ENCODE measurements around the gene TRAPPC12. TPM values are rescaled to one million over a fixed set of nuclear protein-coding genes. Genes with fewer than 3 reads are reported as not detected.

Gene TRAPPC12
- total RNA-seq, 4 donors from 2014 or later = 90.2 to 248 (median 157) TPM

GRCh38 chr2:3387011-3387410 lies 7.5 kb downstream of the TRAPPC12 start:
- no peak for TF ChIP-seq CTCF (IDR thresholded peaks at IDR 0.05)
- no peak for TF ChIP-seq EP300 (IDR thresholded peaks at IDR 0.05)
- no peak for TF ChIP-seq POLR2AphosphoS5 (IDR thresholded peaks at IDR 0.05)
- no peak for TF ChIP-seq POLR2A (IDR thresholded peaks at IDR 0.05)
- H3K36me3 ChIP-seq = peaks cover 52% of the 10 kb centered on the region

GRCh38 chr2:3387644-3388411 lies 8.3 kb downstream of the TRAPPC12 start:
- Histone ChIP-seq H3K4me3 (no peak overlapping the region), H3K27me3 (no peaks in the 10 kb centered on the region), H3K9me3 (no peaks in the 10 kb centered on the region), H3K27ac (no peak overlapping the region), H3K4me1 (no peaks in the 10 kb centered on the region), H3K36me3 (peaks cover 48% of the 10 kb centered on the region)
- 87% methylated on average over 89 of the region's 89 CpGs for WGBS
- TF ChIP-seq POLR2A (IDR thresholded peaks at IDR 0.05) (no peak), CTCF (IDR thresholded peaks at IDR 0.05) (no peak), EP300 (IDR thresholded peaks at IDR 0.05) (no peak), POLR2AphosphoS5 (IDR thresholded peaks at IDR 0.05) (no peak)
- DNase-seq (ENCODE audit: low spot score in 2 of 2) = no peak

More at GRCh38 chr2:3387011-3387410, 7.5 kb downstream of the TRAPPC12 start:
- Histone ChIP-seq H3K27me3 (no peaks in the 10 kb centered on the region), H3K9me3 (no peaks in the 10 kb centered on the region), H3K27ac (no peak overlapping the region), H3K4me1 (no peaks in the 10 kb centered on the region), H3K4me3 (no peak overlapping the region)
- 94% methylated on average over 5 of the region's 5 CpGs for WGBS
- no peak for DNase-seq (ENCODE audit: low spot score in 2 of 2)

GRCh38 chr2:3388412-3388738 lies 8.9 kb downstream of the TRAPPC12 start:
- Histone ChIP-seq H3K27ac (no peak overlapping the region), H3K27me3 (no peaks in the 10 kb centered on the region), H3K9me3 (no peaks in the 10 kb centered on the region), H3K4me3 (no peak overlapping the region), H3K36me3 (peaks cover 46% of the 10 kb centered on the region), H3K4me1 (no peaks in the 10 kb centered on the region)
- no peak for DNase-seq (ENCODE audit: low spot score in 2 of 2)
- TF ChIP-seq EP300 (IDR thresholded peaks at IDR 0.05) = no peak
- no peak for TF ChIP-seq POLR2AphosphoS5 (IDR thresholded peaks at IDR 0.05)
- no peak for TF ChIP-seq POLR2A (IDR thresholded peaks at IDR 0.05)
- TF ChIP-seq CTCF (IDR thresholded peaks at IDR 0.05) = no peak
- 98% methylated on average over 28 of the region's 31 CpGs for WGBS

- no peak for TF ChIP-seq POLR2A (IDR thresholded peaks at IDR 0.05)
- TF ChIP-seq CTCF (IDR thresholded peaks at IDR 0.05) = no peak
- TF ChIP-seq POLR2AphosphoS5 (IDR thresholded peaks at IDR 0.05) = no peak
- TF ChIP-seq EP300 (IDR thresholded peaks at IDR 0.05) = no peak
- H3K27ac ChIP-seq = no peak overlapping the region
These were observed 9.7 kb downstream of the TRAPPC12 start for GRCh38 chr2:3389193-3389592.

GRCh38 chr2:3390041-3390440 lies 10.5 kb downstream of the TRAPPC12 start:
- H3K36me3 ChIP-seq = peaks cover 52% of the 10 kb centered on the region

More at GRCh38 chr2:3389193-3389592, 9.7 kb downstream of the TRAPPC12 start:
- Histone ChIP-seq H3K27me3 (no peaks in the 10 kb centered on the region), H3K9me3 (no peaks in the 10 kb centered on the region), H3K36me3 (peaks cover 46% of the 10 kb centered on the region), H3K4me1 (no peaks in the 10 kb centered on the region), H3K4me3 (no peak overlapping the region)
- 96% methylated on average over 28 of the region's 29 CpGs for WGBS
- no peak for DNase-seq (ENCODE audit: low spot score in 2 of 2)

More at GRCh38 chr2:3390041-3390440, 10.5 kb downstream of the TRAPPC12 start:
- no peaks in the 10 kb centered on the region for H3K27me3 ChIP-seq
- H3K4me1 ChIP-seq = no peaks in the 10 kb centered on the region
- DNase-seq (ENCODE audit: low spot score in 2 of 2) = no peak
- H3K4me3 ChIP-seq = no peak overlapping the region
- TF ChIP-seq EP300 (IDR thresholded peaks at IDR 0.05) = no peak
- TF ChIP-seq POLR2AphosphoS5 (IDR thresholded peaks at IDR 0.05) = no peak
- TF ChIP-seq CTCF (IDR thresholded peaks at IDR 0.05) = no peak
- TF ChIP-seq POLR2A (IDR thresholded peaks at IDR 0.05) = no peak
- H3K27ac ChIP-seq = no peak overlapping the region
- WGBS = 96% methylated on average over 8 of the region's 8 CpGs
- no peaks in the 10 kb centered on the region for H3K9me3 ChIP-seq
